Measurements from ENCODE around the gene IL25.
"Not testable (repeated sequence)": the region's sequence is repeated elsewhere in the genome, so short reads cannot be mapped to it uniquely, and the experiment has no call there.

The IL25 gene

DNA sequence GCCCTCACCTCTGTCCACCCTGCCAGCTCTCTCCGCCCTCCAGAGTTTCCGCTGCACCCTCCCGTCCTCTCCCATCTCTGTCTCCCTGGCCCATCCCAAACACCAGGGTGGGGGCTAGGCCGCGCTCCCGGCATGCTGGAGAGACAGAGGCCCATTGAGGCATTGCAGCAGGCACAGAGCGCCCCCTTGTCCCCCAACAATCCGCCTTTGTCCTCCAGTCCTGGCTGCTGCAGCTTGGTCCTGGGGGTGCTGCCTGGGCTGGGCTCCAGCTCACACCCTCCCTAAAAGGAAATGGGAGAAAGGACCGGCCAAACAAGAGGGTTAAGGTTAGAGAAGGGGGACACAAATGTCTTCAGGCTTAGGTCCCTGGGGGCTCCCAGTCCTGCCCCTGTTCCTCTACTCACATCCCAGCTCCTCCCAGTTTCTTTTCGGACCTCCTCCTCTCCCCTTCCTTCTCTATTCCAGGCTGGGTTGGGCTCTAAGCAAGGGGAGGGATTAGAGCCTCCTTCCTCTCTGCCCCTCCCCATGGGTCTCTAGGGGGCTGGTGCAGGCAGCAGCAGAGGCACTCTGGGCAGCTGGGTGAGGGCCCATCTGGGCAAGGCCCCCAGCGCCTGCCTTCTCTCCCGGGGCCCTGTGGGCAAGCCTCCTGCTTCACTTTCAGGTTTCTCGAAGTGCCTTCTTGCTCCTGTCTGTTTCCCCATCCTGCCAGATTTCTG is 4.0 kb downstream of the IL25 start, which contains the start of gene CMTM5:
Gene CMTM5, plus strand, starts transcription at position 565 of the 716 bp plus-strand sequence. CDS start 206 bp downstream, outside the sequence.
- no peak for DNase-seq

DNA sequence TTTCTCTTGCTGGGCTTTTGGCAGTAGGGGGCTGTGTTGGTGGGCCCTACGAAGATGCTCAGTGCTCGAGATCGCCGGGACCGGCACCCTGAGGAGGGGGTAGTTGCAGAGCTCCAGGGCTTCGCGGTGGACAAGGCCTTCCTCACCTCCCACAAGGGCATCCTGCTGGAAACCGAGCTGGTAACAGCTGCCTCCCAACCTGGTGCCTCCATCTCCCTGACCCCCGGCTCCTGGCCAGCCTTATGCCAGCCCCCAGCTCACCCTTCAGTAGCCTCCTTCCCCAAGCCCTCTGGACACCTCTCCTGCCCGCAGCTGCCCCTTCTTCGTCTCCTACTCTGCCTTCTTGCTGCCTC is 4.6 kb downstream of the IL25 start:
- DNase-seq, result no peak

DNA sequence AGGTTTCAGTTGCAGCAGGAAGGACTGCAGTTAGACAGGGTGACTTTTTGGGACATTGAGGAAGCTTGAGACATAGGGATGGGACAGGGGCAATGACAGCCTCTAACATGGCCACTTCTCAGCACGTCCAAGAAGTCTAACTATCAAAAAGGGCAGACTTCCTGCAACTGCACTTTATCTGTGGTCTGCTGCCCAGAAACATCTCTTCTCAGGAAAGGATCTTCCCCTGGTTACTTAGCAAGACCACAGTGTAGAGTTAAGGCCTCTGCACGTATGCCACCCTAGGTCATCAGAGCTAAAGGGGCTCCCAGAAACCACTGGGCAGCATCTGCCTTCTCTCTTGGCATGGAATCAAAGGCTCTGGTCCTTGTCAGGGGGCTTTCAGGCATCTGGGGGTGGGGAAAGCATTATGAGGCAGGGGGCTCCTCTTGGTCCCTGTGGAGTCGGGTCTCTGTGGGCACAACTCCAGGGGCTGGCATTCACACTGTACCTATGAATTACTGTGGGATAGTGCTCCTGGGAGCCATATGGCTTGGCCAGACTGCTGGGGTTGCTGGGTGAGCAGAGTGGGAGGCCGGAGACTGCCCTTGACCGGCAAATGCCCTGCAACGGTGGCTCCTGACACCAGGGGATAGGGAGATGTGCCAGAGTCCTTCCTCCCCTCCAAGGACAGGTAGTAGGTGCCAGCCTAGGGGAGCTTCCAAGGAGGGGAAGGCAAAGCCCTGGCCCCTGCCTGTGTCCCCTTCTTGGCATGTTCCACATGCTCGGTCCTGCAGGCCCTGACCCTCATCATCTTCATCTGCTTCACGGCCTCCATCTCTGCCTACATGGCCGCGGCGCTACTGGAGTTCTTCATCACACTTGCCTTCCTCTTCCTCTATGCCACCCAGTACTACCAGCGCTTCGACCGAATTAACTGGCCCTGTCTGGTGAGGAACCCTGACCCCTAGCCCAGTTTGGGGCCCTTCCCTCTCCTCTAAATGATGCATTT is 5.3 kb downstream of the IL25 start:
- no peak for DNase-seq

DNA sequence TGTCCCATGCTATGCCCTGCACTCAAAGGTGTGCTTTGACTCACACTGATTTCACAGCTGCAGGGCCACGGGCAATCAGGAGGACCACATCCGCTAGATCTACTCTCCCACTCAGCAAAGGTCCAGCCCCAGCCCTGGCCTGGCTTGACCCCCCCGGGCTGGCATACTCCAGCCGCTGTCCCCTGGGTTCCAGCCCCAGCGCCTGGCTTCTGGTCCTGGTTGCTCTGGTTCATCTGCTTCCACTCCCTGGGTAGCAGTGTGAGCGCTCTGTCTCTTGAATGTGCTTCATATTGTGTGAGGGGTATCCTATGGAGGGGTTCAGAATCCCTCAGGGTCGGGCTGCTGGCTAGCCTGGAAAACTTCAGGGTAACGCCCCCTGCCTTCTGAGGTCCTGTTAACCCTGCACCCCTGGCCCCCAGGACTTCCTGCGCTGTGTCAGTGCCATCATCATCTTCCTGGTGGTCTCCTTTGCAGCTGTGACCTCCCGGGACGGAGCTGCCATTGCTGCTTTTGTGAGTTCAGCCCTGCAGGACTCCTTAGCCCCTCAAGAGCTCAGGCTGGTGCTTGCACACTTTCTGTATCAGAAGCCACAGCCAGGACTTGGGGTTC is 6.1 kb downstream of the IL25 start:
- no peak for DNase-seq

DNA sequence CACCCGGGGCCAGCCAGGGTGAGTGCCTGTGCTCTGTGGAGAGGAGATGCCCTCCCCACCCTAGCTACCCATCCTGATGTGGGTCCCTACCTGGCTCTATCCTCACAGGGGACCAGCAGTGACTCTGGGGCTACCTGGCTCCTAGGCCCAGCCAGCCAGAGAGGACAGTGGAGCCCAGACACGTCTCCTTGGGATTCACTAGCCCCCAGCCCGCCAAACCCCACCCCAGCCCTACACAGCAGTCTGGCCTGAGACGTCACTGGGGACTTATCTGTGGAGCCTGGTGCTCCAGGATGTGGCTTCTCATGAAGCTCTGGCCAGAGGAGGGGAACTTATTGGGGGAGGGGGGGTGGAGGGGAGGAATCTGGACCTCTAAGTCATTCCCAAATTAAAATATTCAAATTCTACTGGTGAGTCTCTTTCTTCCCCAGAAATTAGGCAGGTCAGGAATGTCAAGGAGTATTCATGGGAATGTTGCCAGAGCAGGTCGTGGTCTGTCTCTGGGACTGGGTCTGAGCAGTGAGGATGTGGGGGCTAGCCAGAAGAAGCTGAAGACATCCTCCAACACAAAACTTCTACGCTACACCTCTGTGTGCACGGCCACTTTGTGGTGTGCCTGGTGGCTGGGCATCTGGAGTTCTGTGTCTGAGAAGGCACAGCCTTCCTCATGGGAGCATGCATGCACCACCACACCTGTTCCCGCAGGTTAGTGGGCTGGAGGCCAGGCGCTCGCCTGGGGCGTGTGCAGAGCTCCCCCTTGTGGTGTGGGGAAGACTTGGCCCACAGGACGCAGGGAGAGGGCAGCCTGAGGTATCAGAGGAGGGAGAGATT is 7.0 kb downstream of the IL25 start:
- peak in 1 of 2 experiments; percentile 10 for DNase-seq

DNA sequence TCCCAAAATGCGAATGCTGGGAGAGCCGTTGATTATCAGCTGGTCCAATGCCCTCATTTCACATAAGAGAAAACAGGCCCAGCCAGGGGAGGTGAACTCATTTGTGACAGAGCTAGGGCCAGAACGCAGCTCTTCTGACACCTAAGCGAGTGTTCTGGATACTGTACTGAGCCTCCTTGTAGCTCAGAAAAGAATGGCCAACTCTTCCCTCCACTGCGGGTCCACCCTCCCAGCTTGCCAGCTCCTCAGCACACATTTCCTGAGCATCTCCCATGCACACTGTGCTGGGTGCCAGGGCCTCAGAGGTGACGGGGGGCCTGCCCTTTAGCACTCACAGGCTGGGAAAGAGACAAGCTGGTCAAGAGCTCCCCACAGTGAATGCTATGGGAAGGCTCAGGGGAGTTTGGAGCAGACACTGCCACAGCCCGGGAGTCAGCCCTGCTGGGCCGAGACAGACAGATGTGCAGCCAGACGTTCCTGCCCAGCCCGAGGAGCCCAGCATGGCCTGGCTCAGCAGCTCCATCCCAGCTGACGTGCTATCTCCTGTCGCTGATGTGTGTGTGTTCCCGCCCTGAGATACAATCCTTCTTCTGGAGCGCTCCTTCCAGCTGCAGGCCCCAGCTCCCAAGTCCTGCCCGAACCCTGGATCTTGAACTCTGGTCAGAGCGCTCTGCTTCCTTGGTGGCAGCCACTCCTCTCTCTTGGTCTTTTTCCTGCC is 7.7 kb downstream of the IL25 start:
- DNase-seq, result no peak

DNA sequence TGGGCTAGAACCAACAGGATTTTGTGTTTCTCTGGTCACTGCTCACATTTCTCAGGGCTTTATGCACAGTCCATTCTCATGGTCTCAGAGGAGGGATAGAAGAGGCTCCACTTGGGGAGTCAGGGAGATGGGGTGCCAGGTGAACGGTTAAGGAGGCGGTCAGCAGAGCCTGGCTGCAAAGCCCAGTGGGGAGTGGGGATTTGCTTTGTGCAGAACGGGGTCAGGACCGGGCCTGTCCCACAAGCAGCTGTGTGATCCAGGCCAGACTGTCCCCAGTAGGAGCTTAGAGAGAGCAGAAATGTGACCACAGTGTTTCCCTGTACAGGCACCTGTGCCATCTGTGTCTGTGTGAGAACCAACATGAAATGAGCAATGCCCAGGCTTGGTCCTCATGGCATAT is 8.4 kb downstream of the IL25 start:
- no peak for DNase-seq

DNA sequence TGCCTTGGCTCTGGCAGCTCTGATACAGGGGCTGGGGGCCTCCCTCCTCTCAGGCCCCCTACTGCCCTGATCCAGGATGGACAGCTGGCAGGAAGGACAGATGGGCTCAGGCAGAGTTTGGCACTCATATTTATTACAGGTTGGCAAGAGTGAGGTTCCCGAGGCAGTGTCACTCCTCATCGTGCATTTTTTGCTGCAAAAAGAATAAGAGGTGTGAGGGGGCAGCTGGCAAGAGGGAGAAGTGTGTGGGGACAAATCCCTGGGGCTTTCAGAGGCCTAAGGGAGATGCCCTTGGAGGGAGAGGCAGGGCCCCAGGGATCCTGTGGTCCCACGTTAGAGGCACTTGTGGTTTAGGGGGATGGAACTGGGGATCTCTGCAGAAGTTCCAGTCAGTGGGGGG is 9.3 kb downstream of the IL25 start:
- no peak for DNase-seq

DNA sequence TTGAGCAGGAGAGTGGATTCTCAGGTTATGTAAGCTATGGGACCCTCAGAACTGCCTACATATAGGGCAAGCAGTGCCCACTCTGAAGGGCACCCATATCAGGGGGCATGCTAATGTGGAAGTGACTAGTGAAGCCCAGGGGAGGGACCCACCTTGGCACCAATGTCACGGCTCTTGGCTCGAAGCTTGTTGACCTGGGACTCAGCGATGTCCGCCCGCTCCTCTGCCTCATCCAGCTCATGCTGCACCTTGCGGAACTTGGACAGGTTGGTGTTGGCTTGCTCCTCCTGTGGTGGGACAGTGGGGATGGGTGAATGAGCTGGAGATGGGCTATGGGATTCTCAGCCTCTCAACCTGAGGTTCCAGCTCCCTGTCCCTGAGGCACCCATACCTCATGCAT is 9.7 kb downstream of the IL25 start:
- no peak for DNase-seq

DNA sequence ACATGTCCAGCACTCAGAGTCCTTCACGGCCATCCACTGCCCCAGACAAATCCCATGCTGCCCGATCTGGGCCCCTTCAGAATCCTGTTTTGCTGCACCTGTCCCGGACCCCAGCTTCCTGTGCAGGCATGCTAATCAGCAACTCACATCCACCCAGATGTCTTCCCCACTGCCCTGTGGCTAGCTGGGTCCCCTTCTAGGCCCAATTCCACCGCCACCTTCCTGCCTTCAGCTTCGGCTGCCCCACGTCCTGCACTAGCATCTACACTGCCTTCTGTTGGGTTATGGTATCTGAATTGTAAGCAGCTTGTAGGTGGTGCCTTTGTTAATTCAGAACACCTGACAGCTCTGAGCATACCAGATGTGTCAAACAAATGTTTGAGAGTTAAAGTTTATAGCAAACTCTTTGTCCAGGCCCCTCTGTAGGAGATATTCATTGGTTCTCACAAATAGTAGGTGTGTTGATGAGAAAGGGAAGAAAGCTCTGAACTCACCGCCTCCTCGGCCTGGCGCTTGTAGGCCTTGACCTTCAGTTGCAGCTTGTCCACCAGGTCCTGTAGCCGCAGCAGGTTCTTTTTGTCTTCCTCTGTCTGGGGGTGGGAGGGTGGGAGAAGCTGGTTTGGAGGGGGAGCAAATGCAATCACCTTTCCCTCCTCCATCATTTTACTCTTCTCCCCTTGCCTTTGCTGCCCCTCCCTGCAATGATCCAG is 10.3 kb downstream of the IL25 start:
- DNase-seq, result no peak

DNA sequence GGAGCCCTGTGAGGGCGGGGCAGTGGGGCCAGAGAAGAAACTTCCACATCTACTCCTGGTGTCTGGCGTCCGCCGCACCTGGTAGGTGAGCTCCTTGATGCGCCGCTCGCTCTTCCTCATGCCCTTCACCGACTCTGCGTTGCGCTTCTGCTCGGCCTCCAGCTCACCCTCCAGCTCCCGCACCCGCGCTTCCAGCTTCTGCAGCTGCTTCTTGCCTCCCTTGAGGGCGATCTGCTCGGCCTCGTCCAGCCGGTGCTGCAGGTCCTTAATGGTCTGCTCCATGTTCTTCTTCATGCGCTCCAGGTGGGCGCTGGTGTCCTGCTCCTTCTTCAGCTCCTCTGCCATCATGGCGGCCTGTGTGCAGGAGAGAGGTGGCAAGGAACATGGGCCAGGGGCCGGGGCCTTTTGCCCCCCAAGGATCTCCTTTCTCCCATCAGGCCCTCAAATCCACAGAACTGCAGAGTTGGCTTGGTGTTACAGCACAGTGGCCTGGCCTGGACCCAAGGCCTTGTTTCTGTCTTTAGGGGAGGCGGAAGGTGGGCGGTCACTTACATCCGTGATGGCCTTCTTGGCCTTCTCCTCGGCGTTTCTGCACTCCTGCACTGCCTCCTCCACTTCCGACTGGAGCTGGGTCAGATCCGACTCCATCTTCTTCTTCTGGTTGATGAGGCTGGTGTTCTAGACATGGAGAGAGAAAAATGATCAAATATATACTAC is 11.9 kb downstream of the IL25 start:
- DNase-seq, result no peak

DNA sequence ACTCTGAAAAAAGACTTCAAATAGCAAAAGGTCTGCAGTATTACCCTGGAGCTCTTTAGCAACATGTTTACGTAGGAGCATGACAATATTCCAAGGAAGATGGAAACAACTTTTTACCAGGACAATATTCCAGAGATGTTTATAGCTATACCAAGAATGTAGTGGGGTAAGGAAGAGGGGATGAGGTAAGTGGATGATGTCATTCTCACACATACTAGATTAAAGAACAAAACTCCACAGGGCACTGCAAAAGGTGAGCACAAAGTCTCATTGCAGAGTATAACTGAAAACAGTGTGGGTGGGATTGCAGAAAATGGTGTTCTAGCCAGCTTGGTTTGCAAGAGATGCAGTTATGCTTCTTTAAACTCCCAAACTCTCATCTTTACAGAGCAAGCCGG is 12.6 kb downstream of the IL25 start:
- DNase-seq, result no peak

DNA sequence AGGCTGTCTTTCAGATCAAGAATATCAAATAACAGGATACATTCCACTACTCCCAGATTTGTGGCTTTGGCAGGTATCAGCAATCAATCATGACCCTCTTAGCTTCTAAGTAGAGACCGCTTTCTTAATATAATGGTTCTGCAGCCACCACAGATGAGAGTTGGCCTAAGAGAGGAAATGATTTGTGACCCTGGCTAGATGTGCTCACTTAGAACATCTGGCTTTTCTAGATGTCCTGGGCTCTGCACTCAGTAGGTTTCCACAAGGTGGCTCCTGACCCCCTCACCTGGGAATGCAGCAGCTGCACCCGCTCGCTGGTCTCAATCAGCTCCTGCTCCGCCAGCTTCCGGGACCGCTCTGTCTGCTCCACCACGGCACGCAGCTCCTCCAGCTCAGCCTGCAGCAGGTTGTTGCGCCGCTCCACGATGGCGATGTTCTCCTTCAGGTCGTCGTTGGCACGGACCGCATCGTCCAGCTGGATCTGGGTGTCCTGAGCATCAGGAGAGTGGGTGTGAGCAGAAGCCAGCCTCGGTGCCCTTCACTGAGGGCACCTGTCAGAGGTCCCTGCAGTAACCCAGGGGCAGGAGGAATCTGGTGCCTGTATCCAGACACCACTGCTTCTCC is 13.1 kb downstream of the IL25 start:
- no peak for DNase-seq

DNA sequence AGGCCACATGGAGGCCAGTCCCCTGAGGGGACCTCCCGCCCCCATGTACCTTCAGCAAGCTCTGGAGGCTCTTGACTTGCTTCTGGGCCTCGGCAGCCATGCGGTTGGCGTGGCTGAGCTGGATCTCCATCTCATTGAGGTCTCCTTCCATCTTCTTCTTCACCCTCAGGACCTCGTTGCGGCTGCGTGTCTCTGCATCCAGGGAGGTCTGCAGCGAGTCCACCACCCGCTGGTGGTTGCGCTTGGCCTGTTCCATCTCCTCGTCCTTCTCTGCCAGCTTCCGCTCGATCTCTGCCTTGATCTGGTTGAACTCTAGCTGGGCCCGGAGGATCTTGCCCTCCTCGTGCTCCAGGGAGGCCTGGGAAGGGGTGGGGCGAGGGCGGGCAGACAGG is 13.7 kb downstream of the IL25 start:
- DNase-seq, result not testable (repeated sequence)

DNA sequence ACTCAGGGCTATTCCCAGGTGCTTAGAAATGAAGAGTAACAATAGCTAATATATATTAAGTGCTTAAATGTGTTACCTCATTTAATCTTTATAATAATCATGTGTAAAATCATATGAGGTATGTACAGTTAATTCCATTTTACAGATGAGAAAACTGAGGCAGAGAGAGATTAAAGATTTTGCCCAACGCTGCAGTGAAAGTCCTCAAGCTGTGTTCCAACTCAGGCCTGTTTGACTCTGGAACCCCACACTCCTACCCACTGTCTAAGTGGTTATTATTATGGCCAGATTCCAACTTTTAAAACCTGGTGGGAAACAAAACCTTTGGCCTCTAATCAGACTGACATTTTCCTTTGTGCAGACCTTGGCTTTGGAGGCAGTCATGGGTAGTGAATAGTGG is 14.4 kb downstream of the IL25 start:
- DNase-seq, result no peak

DNA sequence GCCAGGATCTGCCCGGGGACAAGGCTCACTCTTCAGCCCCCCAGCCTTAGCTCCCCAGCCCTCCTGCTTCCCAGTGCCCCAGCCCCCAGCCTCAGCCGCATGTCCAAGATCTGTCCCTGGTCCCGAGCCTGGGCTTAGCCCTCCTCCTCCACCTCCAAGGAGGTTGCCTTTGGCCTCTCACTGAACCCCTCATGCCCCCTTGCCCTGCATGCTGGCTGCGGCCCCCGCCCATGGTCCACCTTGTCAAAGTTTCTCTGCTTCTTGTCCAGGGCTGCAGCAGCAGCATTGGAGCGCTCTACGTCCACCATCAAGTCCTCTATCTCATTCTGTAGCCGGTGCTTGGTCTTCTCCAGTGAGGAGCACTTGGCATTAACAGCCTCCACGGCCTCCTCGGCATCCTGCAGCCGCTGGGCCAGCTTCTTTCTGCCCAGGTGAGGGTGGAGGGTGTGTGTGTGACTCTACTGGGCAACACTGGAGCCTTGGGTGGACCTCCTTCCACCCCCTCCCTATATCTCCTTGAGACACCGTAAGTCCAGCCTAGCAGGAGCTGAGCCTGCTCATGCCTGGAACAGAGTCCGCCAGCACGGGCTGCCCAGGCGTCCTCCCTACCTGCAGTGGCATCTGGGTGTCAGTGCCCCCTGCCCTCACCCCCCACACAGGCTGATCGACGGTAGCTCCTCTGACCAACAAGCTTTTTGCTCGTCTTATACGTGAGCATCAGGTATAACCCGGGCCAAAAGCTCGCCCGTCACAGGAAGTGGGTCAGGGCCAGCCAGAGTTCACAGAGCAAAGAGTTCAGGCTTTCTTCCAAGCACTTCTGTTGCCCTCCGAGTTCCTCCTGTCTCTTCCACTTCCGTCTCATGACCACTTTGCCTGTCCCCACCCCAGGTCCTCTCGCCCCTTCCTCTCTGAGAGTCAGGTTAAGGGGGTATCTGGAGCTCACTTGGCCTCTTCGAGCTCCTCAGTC is 15.6 kb downstream of the IL25 start:
- DNase-seq, result no peak

DNA sequence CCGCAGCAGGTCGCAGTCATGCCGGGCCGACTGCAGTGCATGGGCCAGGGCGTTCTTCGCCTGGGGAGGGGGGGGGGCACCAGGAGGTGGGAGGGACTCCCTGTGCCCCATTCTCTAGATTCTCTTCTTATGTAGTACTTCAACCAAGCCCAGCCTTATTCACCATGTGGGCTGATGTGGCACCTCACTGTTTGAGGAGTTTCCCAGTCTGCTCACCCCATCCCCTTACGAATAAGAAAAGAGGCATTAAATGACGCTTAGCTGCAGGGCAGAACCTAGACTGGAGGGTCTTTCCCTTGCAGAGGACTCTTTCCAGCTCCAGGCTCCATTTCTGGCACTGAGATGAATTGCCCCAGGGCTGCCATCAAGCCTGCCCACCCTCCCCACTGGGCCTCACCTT is 16.4 kb downstream of the IL25 start:
- DNase-seq, result no peak

DNA sequence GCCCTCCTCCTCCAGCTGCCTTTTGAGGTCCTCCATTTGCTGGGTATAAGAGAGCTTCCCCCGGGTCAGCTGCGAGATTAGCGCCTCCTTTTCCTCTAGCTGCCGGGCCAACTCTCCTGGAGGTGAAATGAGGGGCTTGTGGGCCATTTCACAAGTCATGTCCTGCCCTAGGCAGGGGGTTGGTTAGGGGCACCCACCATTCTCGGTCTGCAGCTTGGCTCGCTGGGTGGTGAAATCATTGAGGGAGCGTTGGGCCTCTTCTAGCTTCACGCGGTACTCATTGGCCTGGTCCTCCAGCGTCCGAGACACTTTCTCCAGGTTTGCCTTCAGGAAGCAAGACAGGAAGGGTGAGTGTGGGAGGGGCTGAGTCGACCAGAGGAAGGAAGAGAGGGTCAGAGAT is 16.8 kb downstream of the IL25 start:
- DNase-seq, result no peak

DNA sequence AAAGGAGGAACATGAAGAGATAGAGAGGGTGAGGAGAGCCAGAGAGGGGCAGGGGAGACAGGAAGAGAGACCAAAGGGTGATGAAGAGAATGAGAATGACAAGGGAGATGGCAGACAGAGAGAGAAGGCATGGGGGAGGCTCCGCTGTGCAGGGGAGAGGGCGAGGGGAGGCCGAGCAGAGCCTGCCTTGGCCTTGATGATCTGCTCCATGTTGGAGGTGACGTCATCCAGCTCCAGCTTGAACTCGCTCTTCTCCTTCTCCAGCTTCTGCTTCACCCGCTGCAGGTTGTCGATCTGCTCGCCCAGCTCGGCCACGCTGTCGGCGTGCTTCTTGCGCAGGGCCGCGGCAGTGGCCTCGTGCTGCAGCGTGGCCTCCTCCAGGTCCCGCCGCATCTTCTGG is 17.3 kb downstream of the IL25 start:
- DNase-seq, result not testable (repeated sequence)

All from NCI-H187 (cell line).